HL-60/S4 treated with retinoic acid at 250 ng/mL for 4 days and 3 days (cell line): ENCODE data around the gene PPFIA2.

ENCODE experiments used
- in situ Hi-C: fragments of 300-500 bp; cut with MboI; formaldehyde crosslinking; loops from 2 replicates; pipeline ENCODE4 v1.7.0; 2022; ENCODE audit warnings: low sequenced_read_pairs

The PPFIA2 gene

GRCh38 chr12:81365284-81365683, 393.9 kb downstream of the PPFIA2 start:
- in situ Hi-C loops = no loop called here

- in situ Hi-C loops = no loop called here
These were observed 398.2 kb downstream of the PPFIA2 start for GRCh38 chr12:81360916-81361315.

- in situ Hi-C loops = no loop called here
These were observed 399.4 kb downstream of the PPFIA2 start for GRCh38 chr12:81359736-81360135.

- in situ Hi-C loops = no loop called here
These were observed 404.7 kb downstream of the PPFIA2 start for GRCh38 chr12:81354327-81354932.

GRCh38 chr12:81350309-81350708, 408.8 kb downstream of the PPFIA2 start:
- in situ Hi-C loops = no loop called here

- in situ Hi-C loops = no loop called here
These were observed 411.7 kb downstream of the PPFIA2 start for GRCh38 chr12:81347404-81347803.

GRCh38 chr12:81340910-81341309, 418.2 kb downstream of the PPFIA2 start:
- in situ Hi-C loops = no loop called here

- in situ Hi-C loops = no loop called here
These were observed 420.1 kb downstream of the PPFIA2 start for GRCh38 chr12:81339071-81339470.

- in situ Hi-C loops = no loop called here
These were observed 421.3 kb downstream of the PPFIA2 start for GRCh38 chr12:81337886-81338285.

- in situ Hi-C loops = no loop called here
These were observed 425.3 kb downstream of the PPFIA2 start for GRCh38 chr12:81333812-81334211.

- in situ Hi-C loops = no loop called here
These were observed 427.1 kb downstream of the PPFIA2 start for GRCh38 chr12:81332054-81332453.

GRCh38 chr12:81330480-81330879, 428.7 kb downstream of the PPFIA2 start:
- in situ Hi-C loops = no loop called here

- in situ Hi-C loops = no loop called here
These were observed 430.1 kb downstream of the PPFIA2 start for GRCh38 chr12:81329085-81329484.

GRCh38 chr12:81327425-81327824, 431.7 kb downstream of the PPFIA2 start:
- in situ Hi-C loops = no loop called here

- in situ Hi-C loops = no loop called here
These were observed 434.1 kb downstream of the PPFIA2 start for GRCh38 chr12:81325086-81325485.

- in situ Hi-C loops = no loop called here
These were observed 444.1 kb downstream of the PPFIA2 start for GRCh38 chr12:81314903-81315531.

- in situ Hi-C loops = no loop called here
These were observed 455.2 kb downstream of the PPFIA2 start for GRCh38 chr12:81303935-81304334.

GRCh38 chr12:81300454-81300853, 458.7 kb downstream of the PPFIA2 start:
- in situ Hi-C loops = no loop called here

- in situ Hi-C loops = no loop called here
These were observed 461.5 kb downstream of the PPFIA2 start for GRCh38 chr12:81297601-81298000.

GRCh38 chr12:81296556-81297305, 462.4 kb downstream of the PPFIA2 start:
- in situ Hi-C loops = no loop called here

- in situ Hi-C loops = no loop called here
These were observed 463.9 kb downstream of the PPFIA2 start for GRCh38 chr12:81295251-81295650.
